ENCODE results near the gene EGF.

Gene EGF

GRCh38 chr4:109914322-109914721 is 1.6 kb downstream of the EGF start:
- Histone ChIP-seq H3K27me3 (ENCODE audit: control insufficient read depth in 3 of 3, insufficient read depth in 3 of 3, low read depth in 1 of 3, low read length in 3 of 3) (no peaks in the 10 kb centered on the region), H3K4me3 (ENCODE audit: low read length in 2 of 2) (peak overlapping the region in 1 of 2 donors; percentile 56)
- DNase-seq (ENCODE audit: low spot score): no peak

GRCh38 chr4:109915385-109916026 is 2.8 kb downstream of the EGF start:
- Histone ChIP-seq H3K36me3 (replicated peaks in 1 of 2; ENCODE audit: control insufficient read depth in 2 of 2, insufficient read depth in 2 of 2, low read length in 2 of 2) (no peaks in the 10 kb centered on the region), H3K4me3 (ENCODE audit: low read length in 2 of 2) (peak overlapping the region in 1 of 2 donors; percentile 33), H2AK5ac (ENCODE audit: low read depth, low read length) (no peak overlapping the region), H4K8ac (ENCODE audit: low read depth, low read length) (no peak overlapping the region), H2AFZ (ENCODE audit: low read length) (no peak overlapping the region), H2BK5ac (ENCODE audit: low read length) (no peak overlapping the region), H3K9ac (ENCODE audit: low read depth, low read length, poor library complexity) (no peak overlapping the region), H3K4me1 (ENCODE audit: control insufficient read depth in 2 of 2, insufficient read depth in 1 of 2, low read depth in 1 of 2, low read length in 2 of 2) (peaks cover 11 to 14% of the 10 kb centered on the region in 2 donors), H3K14ac (ENCODE audit: low read length) (no peak overlapping the region), H3K79me1 (ENCODE audit: low read depth, low read length) (no peaks in the 10 kb centered on the region), H3K4me2 (ENCODE audit: insufficient read depth, low read length, poor library complexity, severe bottlenecking) (no peak overlapping the region), H3K23ac (ENCODE audit: low read depth, low read length, poor library complexity) (no peak overlapping the region), H2BK12ac (ENCODE audit: low read length) (no peak overlapping the region), H4K91ac (ENCODE audit: low read depth, low read length, poor library complexity) (no peak overlapping the region), H3K4ac (ENCODE audit: low read length) (no peak overlapping the region), H2BK120ac (ENCODE audit: low read depth, low read length) (no peak overlapping the region), H3K18ac (ENCODE audit: low read length) (peak overlapping the region; percentile 2), H3K27ac (replicated peaks; ENCODE audit: low read length) (no peak overlapping the region), H3K9me3 (replicated peaks in 1 of 2; ENCODE audit: control insufficient read depth in 2 of 2, insufficient read depth in 1 of 2, low read depth in 1 of 2, low read length in 2 of 2) (no peaks in the 10 kb centered on the region), H2BK15ac (ENCODE audit: low read length) (no peak overlapping the region), H3K27me3 (ENCODE audit: control insufficient read depth in 3 of 3, insufficient read depth in 3 of 3, low read depth in 1 of 3, low read length in 3 of 3) (no peaks in the 10 kb centered on the region)
- no CpG with 5 or more reads among the region's 8 CpGs for WGBS, 2 donors (ENCODE audit: extremely low coverage in 2 of 2, insufficient read length in 2 of 2, insufficient replicate concordance in 1 of 2)
- no peak for DNase-seq (ENCODE audit: low spot score)

More at GRCh38 chr4:109914322-109914721, 1.6 kb downstream of the EGF start:
- peak overlapping the region; percentile 34 for H3K4me2 ChIP-seq (ENCODE audit: insufficient read depth, low read length, poor library complexity, severe bottlenecking)
- no peak overlapping the region for H2BK15ac ChIP-seq (ENCODE audit: low read length)
- H3K18ac ChIP-seq (ENCODE audit: low read length): no peak overlapping the region
- no peaks in the 10 kb centered on the region for H3K36me3 ChIP-seq (replicated peaks in 1 of 2; ENCODE audit: control insufficient read depth in 2 of 2, insufficient read depth in 2 of 2, low read length in 2 of 2)
- H4K8ac ChIP-seq (ENCODE audit: low read depth, low read length): no peak overlapping the region
- H3K4ac ChIP-seq (ENCODE audit: low read length): no peak overlapping the region
- H3K4me1 ChIP-seq (ENCODE audit: control insufficient read depth in 2 of 2, insufficient read depth in 1 of 2, low read depth in 1 of 2, low read length in 2 of 2): peaks cover 11 to 13% of the 10 kb centered on the region in 2 donors
- no peak overlapping the region for H3K27ac ChIP-seq (replicated peaks; ENCODE audit: low read length)
- H3K9ac ChIP-seq (ENCODE audit: low read depth, low read length, poor library complexity): no peak overlapping the region
- H3K79me1 ChIP-seq (ENCODE audit: low read depth, low read length): no peaks in the 10 kb centered on the region
- no peaks in the 10 kb centered on the region for H3K9me3 ChIP-seq (replicated peaks in 1 of 2; ENCODE audit: control insufficient read depth in 2 of 2, insufficient read depth in 1 of 2, low read depth in 1 of 2, low read length in 2 of 2)
- no peak overlapping the region for H2AK5ac ChIP-seq (ENCODE audit: low read depth, low read length)
- no peak overlapping the region for H2BK5ac ChIP-seq (ENCODE audit: low read length)
- H3K14ac ChIP-seq (ENCODE audit: low read length): no peak overlapping the region
- no CpG with 5 or more reads among the region's 3 CpGs for WGBS, 2 donors (ENCODE audit: extremely low coverage in 2 of 2, insufficient read length in 2 of 2, insufficient replicate concordance in 1 of 2)
- H2BK120ac ChIP-seq (ENCODE audit: low read depth, low read length): no peak overlapping the region
- no peak overlapping the region for H2BK12ac ChIP-seq (ENCODE audit: low read length)
- H4K91ac ChIP-seq (ENCODE audit: low read depth, low read length, poor library complexity): no peak overlapping the region
- no peak overlapping the region for H3K23ac ChIP-seq (ENCODE audit: low read depth, low read length, poor library complexity)
- H2AFZ ChIP-seq (ENCODE audit: low read length): no peak overlapping the region

DNA sequence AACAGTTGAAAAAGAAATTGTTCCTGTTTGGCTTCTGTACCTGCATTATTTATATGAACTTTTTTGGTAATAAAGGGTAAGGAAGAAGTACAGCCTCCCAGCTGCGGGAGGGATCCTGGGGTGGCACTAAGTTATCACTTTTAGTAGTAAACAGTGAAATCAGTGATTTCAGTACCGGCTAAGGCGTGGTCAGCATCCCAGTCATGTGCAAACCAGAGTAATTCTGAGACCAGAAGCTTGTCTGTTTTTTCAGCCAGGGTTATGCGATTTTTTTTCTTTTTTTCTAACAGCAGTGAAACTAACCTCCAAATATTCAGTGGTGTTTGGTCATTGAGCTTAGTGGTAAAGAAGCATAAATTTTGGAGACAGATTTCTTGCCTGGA is 3.3 kb downstream of the EGF start:
- Histone ChIP-seq H3K4ac (ENCODE audit: low read length) (no peak overlapping the region), H2BK120ac (ENCODE audit: low read depth, low read length) (no peak overlapping the region), H3K27me3 (ENCODE audit: control insufficient read depth in 3 of 3, insufficient read depth in 3 of 3, low read depth in 1 of 3, low read length in 3 of 3) (no peaks in the 10 kb centered on the region), H4K8ac (ENCODE audit: low read depth, low read length) (no peak overlapping the region), H3K9me3 (replicated peaks in 1 of 2; ENCODE audit: control insufficient read depth in 2 of 2, insufficient read depth in 1 of 2, low read depth in 1 of 2, low read length in 2 of 2) (no peaks in the 10 kb centered on the region), H2AFZ (ENCODE audit: low read length) (peak overlapping the region; percentile 32), H3K36me3 (replicated peaks in 1 of 2; ENCODE audit: control insufficient read depth in 2 of 2, insufficient read depth in 2 of 2, low read length in 2 of 2) (no peaks in the 10 kb centered on the region), H3K79me1 (ENCODE audit: low read depth, low read length) (no peaks in the 10 kb centered on the region), H2BK15ac (ENCODE audit: low read length) (no peak overlapping the region), H3K4me1 (ENCODE audit: control insufficient read depth in 2 of 2, insufficient read depth in 1 of 2, low read depth in 1 of 2, low read length in 2 of 2) (peaks cover 11 to 19% of the 10 kb centered on the region in 2 donors), H3K18ac (ENCODE audit: low read length) (no peak overlapping the region), H3K14ac (ENCODE audit: low read length) (no peak overlapping the region), H3K27ac (replicated peaks; ENCODE audit: low read length) (no peak overlapping the region), H3K4me2 (ENCODE audit: insufficient read depth, low read length, poor library complexity, severe bottlenecking) (no peak overlapping the region), H2BK12ac (ENCODE audit: low read length) (no peak overlapping the region), H2AK5ac (ENCODE audit: low read depth, low read length) (no peak overlapping the region), H3K4me3 (ENCODE audit: low read length in 2 of 2) (no peak overlapping the region), H3K9ac (ENCODE audit: low read depth, low read length, poor library complexity) (no peak overlapping the region), H3K23ac (ENCODE audit: low read depth, low read length, poor library complexity) (no peak overlapping the region), H4K91ac (ENCODE audit: low read depth, low read length, poor library complexity) (no peak overlapping the region), H2BK5ac (ENCODE audit: low read length) (no peak overlapping the region)
- no peak for DNase-seq (ENCODE audit: low spot score)
- WGBS, 2 donors (ENCODE audit: extremely low coverage in 2 of 2, insufficient read length in 2 of 2, insufficient replicate concordance in 1 of 2): no CpG with 5 or more reads among the region's 4 CpGs

GRCh38 chr4:109921384-109921808 is 8.7 kb downstream of the EGF start:
- Histone ChIP-seq H3K4ac (ENCODE audit: low read length) (no peak overlapping the region), H3K18ac (ENCODE audit: low read length) (no peak overlapping the region), H3K36me3 (replicated peaks in 1 of 2; ENCODE audit: control insufficient read depth in 2 of 2, insufficient read depth in 2 of 2, low read length in 2 of 2) (peaks cover 0 to 1% of the 10 kb centered on the region in 2 donors), H3K14ac (ENCODE audit: low read length) (no peak overlapping the region), H3K4me1 (ENCODE audit: control insufficient read depth in 2 of 2, insufficient read depth in 1 of 2, low read depth in 1 of 2, low read length in 2 of 2) (peaks cover 3 to 13% of the 10 kb centered on the region in 2 donors), H3K9me3 (replicated peaks in 1 of 2; ENCODE audit: control insufficient read depth in 2 of 2, insufficient read depth in 1 of 2, low read depth in 1 of 2, low read length in 2 of 2) (no peaks in the 10 kb centered on the region), H2BK120ac (ENCODE audit: low read depth, low read length) (no peak overlapping the region), H4K91ac (ENCODE audit: low read depth, low read length, poor library complexity) (no peak overlapping the region), H3K9ac (ENCODE audit: low read depth, low read length, poor library complexity) (no peak overlapping the region), H2BK12ac (ENCODE audit: low read length) (no peak overlapping the region), H2BK15ac (ENCODE audit: low read length) (no peak overlapping the region), H3K23ac (ENCODE audit: low read depth, low read length, poor library complexity) (no peak overlapping the region), H2BK5ac (ENCODE audit: low read length) (no peak overlapping the region), H3K27me3 (ENCODE audit: control insufficient read depth in 3 of 3, insufficient read depth in 3 of 3, low read depth in 1 of 3, low read length in 3 of 3) (no peaks in the 10 kb centered on the region), H3K4me3 (ENCODE audit: low read length in 2 of 2) (no peak overlapping the region), H2AK5ac (ENCODE audit: low read depth, low read length) (no peak overlapping the region), H3K79me1 (ENCODE audit: low read depth, low read length) (peaks cover 4% of the 10 kb centered on the region), H3K4me2 (ENCODE audit: insufficient read depth, low read length, poor library complexity, severe bottlenecking) (no peak overlapping the region), H2AFZ (ENCODE audit: low read length) (peak overlapping the region; percentile 67), H3K27ac (replicated peaks; ENCODE audit: low read length) (peak overlapping the region; percentile 77), H4K8ac (ENCODE audit: low read depth, low read length) (no peak overlapping the region)
- peak; percentile 72 for DNase-seq (ENCODE audit: low spot score)
- WGBS, 2 donors (ENCODE audit: extremely low coverage in 2 of 2, insufficient read length in 2 of 2, insufficient replicate concordance in 1 of 2): no CpG with 5 or more reads among the region's 1 CpG
